HL-60 (cell line): Measurements from ENCODE around the gene CEACAM19.
"Not testable (repeated sequence)": the region's sequence is repeated elsewhere in the genome, so short reads cannot be mapped to it uniquely, and the experiment has no call there.

Source experiments
- DNase-seq, 2 experiments: peaks; one replicate each; pipeline ENCODE4 v3.0.0-alpha.2; 2010 to 2020; ENCODE audit warnings: low read depth in 1 of 2, low spot score in 1 of 2
- H3K27ac ChIP-seq: fragments of 250-450 bp; sonication (Bioruptor Pico); replicated peaks from 2 replicates; pipeline ENCODE4 v1.5.1; 2020; ENCODE audit warnings: mild to moderate bottlenecking, moderate library complexity
- H3K27me3 ChIP-seq: fragments of 250-450 bp; sonication (Bioruptor Pico); 2 replicates; pipeline ENCODE4 v1.5.1; 2021; ENCODE audit warnings: mild to moderate bottlenecking, moderate library complexity; ENCODE audit not compliant: insufficient read depth, poor library complexity, severe bottlenecking
- H3K4me3 ChIP-seq: replicated peaks from 2 replicates; pipeline ENCODE4 v1.5.1; 2011; ENCODE audit warnings: mild to moderate bottlenecking, control low read depth, low read length; ENCODE audit not compliant: insufficient read depth
- GABPA ChIP-seq: IDR thresholded peaks from 2 replicates; pipeline ENCODE4 v1.6.1; 2012; ENCODE audit warnings: low read depth
- POLR2AphosphoS5 ChIP-seq: IDR thresholded peaks from 2 replicates; pipeline ENCODE4 v1.6.1; 2012; ENCODE audit warnings: low read depth
- SPI1 ChIP-seq: IDR thresholded peaks from 2 replicates; pipeline ENCODE4 v1.6.1; 2012; ENCODE audit warnings: low read depth, mild to moderate bottlenecking, borderline replicate concordance
- TF ChIP-seq, protein P1 (sequence below): IDR thresholded peaks from one replicate; pipeline ENCODE4 v1.5.1; 2011; ENCODE audit warnings: low read length, control low read depth, inconsistent platforms; ENCODE audit not compliant: insufficient read depth
- TF ChIP-seq, protein P2 (sequence below): IDR thresholded peaks from 2 replicates; pipeline ENCODE4 v1.6.1; 2012; ENCODE audit warnings: low read depth; ENCODE audit not compliant: insufficient replicate concordance

CEACAM19 gene

DNA sequence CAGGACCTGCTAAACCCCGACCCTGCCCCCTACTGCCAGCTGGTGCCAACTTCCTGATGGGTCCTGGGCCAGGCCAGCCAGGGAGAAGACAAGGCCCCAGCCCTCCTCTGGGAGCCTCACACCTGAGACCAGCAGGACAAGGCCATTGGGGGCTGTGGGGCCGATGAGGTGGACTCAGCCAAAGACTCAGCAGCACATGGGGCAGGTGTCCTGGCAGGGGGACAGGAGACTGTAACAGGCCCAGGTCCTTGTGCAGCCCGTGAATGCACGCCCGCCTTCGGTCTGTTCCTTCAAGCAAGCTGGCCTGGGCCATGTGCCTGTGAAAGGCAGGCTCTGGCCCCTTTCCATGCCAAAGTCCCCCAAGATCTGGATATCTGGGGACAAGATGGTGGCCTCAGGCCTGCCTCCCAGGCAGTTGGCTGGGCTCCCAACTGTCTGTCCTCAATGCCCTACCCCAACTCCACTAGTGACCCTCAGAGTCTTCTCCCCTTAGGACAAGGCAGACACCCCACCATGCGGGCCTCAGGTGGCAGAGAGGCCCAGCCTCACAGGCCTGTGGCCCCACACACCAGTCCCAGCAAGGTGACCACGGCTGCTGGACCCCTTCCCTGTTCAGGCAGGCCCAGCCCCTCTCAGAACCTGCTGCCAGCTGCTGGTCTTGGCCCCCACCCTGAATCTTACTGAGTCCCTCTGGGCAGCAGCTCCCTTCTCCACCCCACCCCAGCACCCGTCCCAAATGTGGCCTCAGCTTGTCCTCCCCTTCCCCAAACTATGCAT is 12.3 kb downstream of the CEACAM19 start:
- no peak overlapping the region for H3K27ac ChIP-seq
- no peak for TF ChIP-seq POLR2AphosphoS5
- TF ChIP-seq, protein P1, sequence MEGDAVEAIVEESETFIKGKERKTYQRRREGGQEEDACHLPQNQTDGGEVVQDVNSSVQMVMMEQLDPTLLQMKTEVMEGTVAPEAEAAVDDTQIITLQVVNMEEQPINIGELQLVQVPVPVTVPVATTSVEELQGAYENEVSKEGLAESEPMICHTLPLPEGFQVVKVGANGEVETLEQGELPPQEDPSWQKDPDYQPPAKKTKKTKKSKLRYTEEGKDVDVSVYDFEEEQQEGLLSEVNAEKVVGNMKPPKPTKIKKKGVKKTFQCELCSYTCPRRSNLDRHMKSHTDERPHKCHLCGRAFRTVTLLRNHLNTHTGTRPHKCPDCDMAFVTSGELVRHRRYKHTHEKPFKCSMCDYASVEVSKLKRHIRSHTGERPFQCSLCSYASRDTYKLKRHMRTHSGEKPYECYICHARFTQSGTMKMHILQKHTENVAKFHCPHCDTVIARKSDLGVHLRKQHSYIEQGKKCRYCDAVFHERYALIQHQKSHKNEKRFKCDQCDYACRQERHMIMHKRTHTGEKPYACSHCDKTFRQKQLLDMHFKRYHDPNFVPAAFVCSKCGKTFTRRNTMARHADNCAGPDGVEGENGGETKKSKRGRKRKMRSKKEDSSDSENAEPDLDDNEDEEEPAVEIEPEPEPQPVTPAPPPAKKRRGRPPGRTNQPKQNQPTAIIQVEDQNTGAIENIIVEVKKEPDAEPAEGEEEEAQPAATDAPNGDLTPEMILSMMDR: no peak
- TF ChIP-seq, protein P2, sequence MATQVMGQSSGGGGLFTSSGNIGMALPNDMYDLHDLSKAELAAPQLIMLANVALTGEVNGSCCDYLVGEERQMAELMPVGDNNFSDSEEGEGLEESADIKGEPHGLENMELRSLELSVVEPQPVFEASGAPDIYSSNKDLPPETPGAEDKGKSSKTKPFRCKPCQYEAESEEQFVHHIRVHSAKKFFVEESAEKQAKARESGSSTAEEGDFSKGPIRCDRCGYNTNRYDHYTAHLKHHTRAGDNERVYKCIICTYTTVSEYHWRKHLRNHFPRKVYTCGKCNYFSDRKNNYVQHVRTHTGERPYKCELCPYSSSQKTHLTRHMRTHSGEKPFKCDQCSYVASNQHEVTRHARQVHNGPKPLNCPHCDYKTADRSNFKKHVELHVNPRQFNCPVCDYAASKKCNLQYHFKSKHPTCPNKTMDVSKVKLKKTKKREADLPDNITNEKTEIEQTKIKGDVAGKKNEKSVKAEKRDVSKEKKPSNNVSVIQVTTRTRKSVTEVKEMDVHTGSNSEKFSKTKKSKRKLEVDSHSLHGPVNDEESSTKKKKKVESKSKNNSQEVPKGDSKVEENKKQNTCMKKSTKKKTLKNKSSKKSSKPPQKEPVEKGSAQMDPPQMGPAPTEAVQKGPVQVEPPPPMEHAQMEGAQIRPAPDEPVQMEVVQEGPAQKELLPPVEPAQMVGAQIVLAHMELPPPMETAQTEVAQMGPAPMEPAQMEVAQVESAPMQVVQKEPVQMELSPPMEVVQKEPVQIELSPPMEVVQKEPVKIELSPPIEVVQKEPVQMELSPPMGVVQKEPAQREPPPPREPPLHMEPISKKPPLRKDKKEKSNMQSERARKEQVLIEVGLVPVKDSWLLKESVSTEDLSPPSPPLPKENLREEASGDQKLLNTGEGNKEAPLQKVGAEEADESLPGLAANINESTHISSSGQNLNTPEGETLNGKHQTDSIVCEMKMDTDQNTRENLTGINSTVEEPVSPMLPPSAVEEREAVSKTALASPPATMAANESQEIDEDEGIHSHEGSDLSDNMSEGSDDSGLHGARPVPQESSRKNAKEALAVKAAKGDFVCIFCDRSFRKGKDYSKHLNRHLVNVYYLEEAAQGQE: no peak
- H3K27me3 ChIP-seq: no peaks in the 10 kb centered on the region
- DNase-seq: no peak
- H3K4me3 ChIP-seq: no peak overlapping the region

DNA sequence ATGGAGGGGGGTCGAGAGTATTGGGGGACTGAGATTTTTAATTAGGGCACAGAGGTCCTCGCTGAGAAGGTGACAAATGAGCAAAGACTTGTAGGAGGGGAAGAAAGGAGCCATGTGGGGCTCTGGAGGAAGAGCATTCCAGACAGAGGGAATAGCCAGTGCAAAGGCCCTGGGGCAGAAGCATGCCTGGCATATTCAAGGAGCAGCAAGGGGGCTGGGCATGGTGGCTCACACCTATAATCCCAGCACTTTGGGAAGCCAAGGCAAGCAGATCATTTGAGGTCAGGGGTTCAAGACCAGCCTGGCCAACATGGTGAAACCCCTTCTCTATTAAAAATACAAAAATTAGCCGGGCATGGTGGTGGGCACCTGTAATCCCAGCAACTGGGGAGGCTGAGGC is 13.1 kb downstream of the CEACAM19 start:
- not testable (repeated sequence) for H3K27ac ChIP-seq, DNase-seq, H3K27me3 ChIP-seq, H3K4me3 ChIP-seq

DNA sequence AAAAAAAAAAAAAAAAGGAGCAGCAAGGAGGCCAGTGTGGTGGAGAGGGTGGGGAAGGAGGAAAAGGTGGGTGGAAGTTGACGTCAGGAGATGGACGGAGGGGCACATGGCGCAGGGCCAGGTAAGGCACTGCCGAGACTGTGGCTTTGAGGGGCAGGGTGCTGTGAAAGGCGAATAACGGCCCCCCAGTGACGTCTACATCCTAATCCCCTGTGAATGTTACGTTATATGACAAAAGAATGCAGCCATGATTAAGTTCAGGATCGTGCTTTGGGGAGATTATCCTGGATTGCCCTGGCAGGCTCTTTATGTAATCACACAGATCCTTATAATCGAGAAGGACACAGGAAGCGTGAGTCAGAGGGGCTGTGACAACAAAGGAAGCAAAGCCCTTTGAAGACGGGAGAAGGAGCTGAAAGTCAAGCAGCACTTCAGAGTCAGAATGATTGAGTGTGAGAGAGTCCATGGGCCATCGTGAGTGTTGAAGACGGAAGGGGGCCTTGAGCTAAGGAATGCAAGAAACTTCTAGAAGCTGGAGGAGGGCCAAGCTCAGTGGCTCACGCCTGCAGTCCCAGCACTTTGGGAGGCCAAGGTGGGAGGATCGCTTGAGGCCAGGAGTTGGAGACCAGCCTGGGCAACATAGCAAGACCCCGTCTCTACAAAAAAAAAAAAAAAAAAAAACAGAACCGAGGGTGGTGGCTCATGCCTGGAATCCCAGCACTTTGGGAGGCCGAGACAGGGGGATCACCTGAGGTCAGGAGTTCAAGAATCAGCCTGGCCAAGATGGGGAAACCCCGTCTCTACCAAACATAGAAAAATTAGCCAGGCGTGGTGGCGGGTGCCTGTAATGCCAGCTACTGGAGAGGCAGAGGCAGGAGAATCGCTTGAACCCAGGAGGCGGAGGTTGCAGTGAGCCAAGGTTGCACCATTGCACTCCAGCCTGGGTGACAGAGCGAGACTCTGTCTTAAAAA is 13.9 kb downstream of the CEACAM19 start:
- peak in 1 of 2 experiments; percentile 18 for DNase-seq
- Histone ChIP-seq H3K4me3 (no peak overlapping the region), H3K27ac (no peak overlapping the region), H3K27me3 (no peaks in the 10 kb centered on the region)
- TF ChIP-seq SPI1: no peak
- no peak for TF ChIP-seq POLR2AphosphoS5
- TF ChIP-seq, protein P1: no peak
- no peak for TF ChIP-seq GABPA
- TF ChIP-seq, protein P2: no peak

DNA sequence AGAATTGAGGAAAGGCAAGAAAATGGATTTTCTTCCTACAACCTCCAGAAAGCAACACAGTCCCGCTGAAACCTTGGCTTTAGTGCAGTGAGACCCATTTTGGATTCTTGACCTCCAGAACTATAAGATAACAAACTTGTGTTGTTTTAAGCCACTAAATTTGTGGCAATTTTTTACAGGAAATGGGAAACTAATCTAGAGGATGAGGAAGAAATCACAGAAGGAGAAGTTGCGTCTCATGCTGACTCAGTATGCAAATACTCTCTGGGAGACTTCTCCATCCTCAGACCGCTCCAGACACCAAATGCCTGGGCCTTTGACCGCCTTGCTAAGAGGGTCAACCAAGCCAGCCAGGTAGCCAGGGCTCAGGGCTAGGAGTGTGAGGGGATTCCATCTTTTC is 14.6 kb downstream of the CEACAM19 start:
- Histone ChIP-seq H3K4me3 (no peak overlapping the region), H3K27ac (no peak overlapping the region), H3K27me3 (no peaks in the 10 kb centered on the region)
- DNase-seq: peak in 1 of 2 experiments; percentile 48
- TF ChIP-seq, protein P2: no peak
- TF ChIP-seq SPI1 (no peak), GABPA (no peak), POLR2AphosphoS5 (no peak)
- TF ChIP-seq, protein P1: no peak
